HUES64 (cell line): ENCODE measurements around the gene SLC13A5.

ENCODE experiments used
- H3K27ac ChIP-seq: 2 replicates; pipeline ENCODE4 v1.7.0; 2013; ENCODE audit warnings: low read depth, low read length, inconsistent platforms
- H3K27me3 ChIP-seq: 2 replicates; pipeline ENCODE4 v1.6.1; 2013; ENCODE audit warnings: mild to moderate bottlenecking, low read length; ENCODE audit not compliant: insufficient read depth
- H3K36me3 ChIP-seq: 2 replicates; pipeline ENCODE4 v1.6.1; 2013; ENCODE audit warnings: mild to moderate bottlenecking, low read length; ENCODE audit not compliant: insufficient read depth
- H3K4me1 ChIP-seq: 2 replicates; pipeline ENCODE4 v1.6.1; 2013; ENCODE audit warnings: mild to moderate bottlenecking, low read length, moderate library complexity; ENCODE audit not compliant: insufficient read depth
- H3K4me3 ChIP-seq: 2 replicates; pipeline ENCODE4 v1.5.1; 2013; ENCODE audit warnings: mild to moderate bottlenecking, low read length, moderate library complexity
- H3K9ac ChIP-seq: 2 replicates; pipeline ENCODE4 v1.6.1; 2013; ENCODE audit warnings: mild to moderate bottlenecking, low read depth, low read length
- H3K9me3 ChIP-seq: 2 replicates; pipeline ENCODE4 v1.6.1; 2013; ENCODE audit warnings: low read depth, low read length; ENCODE audit not compliant: insufficient read depth
- WGBS: fragments of 150-250, 120-280 bp; methylation state at CpG from one replicate; pipeline ENCODE4 v1.1.7; 2013; ENCODE audit warnings: missing lambda C conversion rate; 5-methylcytosine and 5-hydroxymethylcytosine counted together

Gene SLC13A5

GRCh38 chr17:6651354-6651918, 61.7 kb downstream of the SLC13A5 start, which contains the start of the genes C17orf100 and MED31:
TSS of gene C17orf100 (plus strand) at chr17:6651762. CDS start at chr17:6651914, 152 bp downstream.
TSS of gene MED31 (minus strand) at chr17:6651605. CDS start at chr17:6651528, 77 bp downstream.
- peaks cover 30% of the 10 kb centered on the region for H3K36me3 ChIP-seq
- peak within 1 kb of the TSS; percentile 100 for H3K4me3 ChIP-seq
- H3K9ac ChIP-seq = peak within 1 kb of the TSS; percentile 95
- peak within 1 kb of the TSS; percentile 86 for H3K27ac ChIP-seq
- no peaks in the 10 kb centered on the region for H3K9me3 ChIP-seq
- H3K27me3 ChIP-seq = peaks cover 47% of the 10 kb centered on the region
- peaks cover 21% of the 10 kb centered on the region; the same call in 1 of the 2 replicates for H3K4me1 ChIP-seq
- WGBS = 2% methylated on average over 35 of the region's 35 CpGs

GRCh38 chr17:6648181-6648580, 65.0 kb downstream of the SLC13A5 start:
- H3K36me3 ChIP-seq = peaks cover 62% of the 10 kb centered on the region
- H3K27me3 ChIP-seq = peaks cover 15% of the 10 kb centered on the region
- no peak overlapping the region for H3K4me3 ChIP-seq
- H3K4me1 ChIP-seq = peaks cover 11% of the 10 kb centered on the region; the same call in 1 of the 2 replicates
- no peak overlapping the region for H3K27ac ChIP-seq
- H3K9me3 ChIP-seq = no peaks in the 10 kb centered on the region
- H3K9ac ChIP-seq = no peak overlapping the region

DNA sequence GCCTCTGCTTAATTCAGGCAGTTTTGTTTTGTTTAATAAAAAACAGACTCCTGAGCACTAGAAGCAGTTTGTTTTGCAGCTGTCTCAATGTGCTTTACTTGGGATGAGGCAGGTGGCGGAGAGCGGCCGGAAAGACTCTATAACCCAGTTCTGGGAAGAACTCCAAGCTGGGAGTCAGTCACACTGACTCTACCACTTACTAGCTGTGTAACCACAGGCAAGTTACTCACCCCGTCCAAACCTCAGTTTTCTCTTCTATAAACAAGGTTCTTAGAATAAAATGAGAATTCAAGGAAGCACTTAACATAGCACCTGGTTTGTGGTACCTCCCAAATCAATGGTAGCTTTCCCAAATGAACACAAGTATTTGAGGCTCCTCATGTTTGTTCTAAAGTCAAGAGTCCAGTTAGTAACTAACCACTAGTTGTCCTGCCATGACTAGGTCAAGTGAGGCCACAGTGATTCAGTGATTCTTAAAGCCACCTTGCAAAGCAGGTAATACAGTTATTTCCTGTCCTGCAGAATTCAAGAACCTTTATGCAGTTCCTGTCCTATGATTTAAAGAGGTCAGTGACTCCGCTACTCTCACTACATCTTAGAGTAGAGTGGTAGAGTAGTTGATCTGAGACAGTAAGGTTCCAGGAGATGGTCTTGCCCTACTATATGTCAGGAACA, 69.6 kb downstream of the SLC13A5 start:
- Histone ChIP-seq H3K9ac (no peak overlapping the region), H3K36me3 (peaks cover 56% of the 10 kb centered on the region), H3K9me3 (no peaks in the 10 kb centered on the region), H3K4me3 (no peak overlapping the region), H3K27ac (no peak overlapping the region), H3K27me3 (no peaks in the 10 kb centered on the region), H3K4me1 (peaks cover 7% of the 10 kb centered on the region; the same call in 1 of the 2 replicates)
- 87% methylated on average over 5 of the region's 5 CpGs for whole genome bisulfite sequencing

GRCh38 chr17:6642592-6642991, 70.6 kb downstream of the SLC13A5 start:
- Histone ChIP-seq H3K27me3 (no peaks in the 10 kb centered on the region), H3K9me3 (no peaks in the 10 kb centered on the region), H3K36me3 (peaks cover 46% of the 10 kb centered on the region), H3K4me1 (peaks cover 7% of the 10 kb centered on the region; the same call in 1 of the 2 replicates), H3K9ac (no peak overlapping the region), H3K27ac (no peak overlapping the region), H3K4me3 (no peak overlapping the region)
- 100% methylated on average over 2 of the region's 2 CpGs for WGBS

GRCh38 chr17:6641247-6641863, 71.8 kb downstream of the SLC13A5 start:
- Histone ChIP-seq H3K4me1 (peaks cover 7% of the 10 kb centered on the region; the same call in 1 of the 2 replicates), H3K9me3 (no peaks in the 10 kb centered on the region), H3K4me3 (peak overlapping the region; percentile 89), H3K36me3 (peaks cover 41% of the 10 kb centered on the region), H3K27ac (peak overlapping the region; percentile 94), H3K9ac (peak overlapping the region; percentile 93), H3K27me3 (no peaks in the 10 kb centered on the region)
- WGBS = 4% methylated on average over 20 of the region's 20 CpGs

GRCh38 chr17:6640536-6641246, 72.5 kb downstream of the SLC13A5 start, which contains the start of the genes KIAA0753 and TXNDC17:
TSS of gene KIAA0753 (minus strand) at chr17:6640711. CDS start at chr17:6635103, 5,608 bp downstream.
TSS of gene TXNDC17 (plus strand) at chr17:6641060. CDS start at chr17:6641083, 23 bp downstream.
- Histone ChIP-seq H3K36me3 (peaks cover 35% of the 10 kb centered on the region), H3K4me3 (peak within 1 kb of the TSS; percentile 89), H3K27ac (peak within 1 kb of the TSS; percentile 94), H3K9me3 (no peaks in the 10 kb centered on the region), H3K27me3 (no peaks in the 10 kb centered on the region), H3K9ac (peak within 1 kb of the TSS; percentile 93), H3K4me1 (peaks cover 7% of the 10 kb centered on the region; the same call in 1 of the 2 replicates)
- WGBS = under 1% methylated on average over 52 of the region's 52 CpGs

- 2% methylated on average over 64 of the region's 67 CpGs for WGBS
- peak overlapping the region; percentile 93 for H3K9ac ChIP-seq
- peaks cover 7% of the 10 kb centered on the region; the same call in 1 of the 2 replicates for H3K4me1 ChIP-seq
- H3K9me3 ChIP-seq = no peaks in the 10 kb centered on the region
- H3K4me3 ChIP-seq = peak overlapping the region; percentile 89
- H3K27me3 ChIP-seq = no peaks in the 10 kb centered on the region
- H3K36me3 ChIP-seq = peaks cover 29% of the 10 kb centered on the region
- peak overlapping the region; percentile 94 for H3K27ac ChIP-seq
Measured at GRCh38 chr17:6639586-6640535, 73.3 kb downstream of the SLC13A5 start.

DNA sequence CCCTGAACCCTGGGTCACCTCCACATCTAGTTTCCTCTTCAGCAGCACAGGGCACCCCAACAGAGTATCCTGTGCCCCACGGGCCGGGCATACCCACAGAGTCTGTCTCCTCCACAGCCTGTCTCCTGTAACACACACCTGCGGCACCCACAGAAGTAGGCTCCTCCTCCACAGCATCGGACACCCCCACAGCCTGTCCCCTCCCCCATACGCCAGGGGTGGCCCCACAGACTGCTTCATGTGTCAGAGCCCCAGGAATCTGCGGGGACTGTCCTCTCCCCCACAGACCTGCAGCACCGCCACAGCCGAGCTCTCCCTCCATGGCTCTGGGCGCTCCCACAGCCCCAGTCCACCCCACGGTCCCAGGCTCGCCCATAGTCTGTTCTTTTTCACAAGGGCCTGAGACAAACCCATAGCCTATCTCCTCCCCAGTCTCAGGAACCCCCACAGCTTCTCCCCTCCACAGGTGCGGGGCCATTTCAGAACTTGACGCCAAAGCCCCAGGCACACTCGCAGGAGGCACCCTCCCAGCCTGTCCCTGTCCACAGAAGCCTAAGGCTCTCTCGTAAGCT, 74.1 kb downstream of the SLC13A5 start:
- peaks cover 7% of the 10 kb centered on the region; the same call in 1 of the 2 replicates for H3K4me1 ChIP-seq
- H3K4me3 ChIP-seq = peak overlapping the region; percentile 89
- no peaks in the 10 kb centered on the region for H3K9me3 ChIP-seq
- no peak overlapping the region for H3K27ac ChIP-seq
- 66% methylated on average over 14 of the region's 15 CpGs for WGBS
- H3K36me3 ChIP-seq = peaks cover 29% of the 10 kb centered on the region
- peak overlapping the region; percentile 93 for H3K9ac ChIP-seq
- H3K27me3 ChIP-seq = no peaks in the 10 kb centered on the region

GRCh38 chr17:6638046-6638908, 74.9 kb downstream of the SLC13A5 start:
- H3K27me3 ChIP-seq = no peaks in the 10 kb centered on the region
- no peak overlapping the region for H3K27ac ChIP-seq
- H3K36me3 ChIP-seq = peaks cover 29% of the 10 kb centered on the region
- WGBS = 88% methylated on average over 24 of the region's 24 CpGs
- no peak overlapping the region for H3K4me3 ChIP-seq
- H3K9me3 ChIP-seq = no peaks in the 10 kb centered on the region
- H3K4me1 ChIP-seq = peaks cover 7% of the 10 kb centered on the region; the same call in 1 of the 2 replicates
- H3K9ac ChIP-seq = no peak overlapping the region
